Measurements from ENCODE around the gene DEAF1. TPM values are rescaled to one million over a fixed set of nuclear protein-coding genes. Genes with fewer than 3 reads are reported as not detected.
"Not testable (repeated sequence)": the region's sequence is repeated elsewhere in the genome, so short reads cannot be mapped to it uniquely, and the experiment has no call there.

DEAF1 gene
- total RNA-seq, 1 donor from 2014 or later: 25.9 TPM

GRCh38 chr11:653136-653535 lies 41.9 kb downstream of the DEAF1 start:
- DNase-seq (ENCODE audit: low spot score): not testable (repeated sequence)

- DNase-seq (ENCODE audit: low spot score): no peak
Measured at GRCh38 chr11:650482-650881, 44.5 kb downstream of the DEAF1 start.

DNA sequence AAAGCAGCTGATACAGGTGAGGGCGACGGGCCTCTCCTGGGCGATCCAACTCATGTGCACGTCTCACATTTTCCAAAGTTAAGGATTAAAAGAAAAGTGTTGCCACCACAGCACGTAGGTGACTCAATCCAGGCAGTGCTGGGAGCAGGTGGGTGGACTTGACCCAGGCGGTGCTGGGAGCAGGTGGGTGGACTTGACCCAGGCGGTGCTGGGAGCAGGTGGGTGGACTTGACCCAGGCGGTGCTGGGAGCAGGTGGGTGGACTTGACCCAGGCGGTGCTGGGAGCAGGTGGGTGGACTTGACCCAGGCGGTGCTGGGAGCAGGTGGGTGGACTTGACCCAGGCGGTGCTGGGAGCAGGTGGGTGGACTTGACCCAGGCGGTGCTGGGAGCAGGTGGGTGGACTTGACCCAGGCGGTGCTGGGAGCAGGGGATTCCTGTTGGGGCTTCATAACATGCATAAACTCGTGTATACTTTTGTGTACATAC lies 47.3 kb downstream of the DEAF1 start:
- not testable (repeated sequence) for DNase-seq (ENCODE audit: low spot score)

GRCh38 chr11:646214-646613 lies 48.8 kb downstream of the DEAF1 start:
- no peak for DNase-seq (ENCODE audit: low spot score)

DNA sequence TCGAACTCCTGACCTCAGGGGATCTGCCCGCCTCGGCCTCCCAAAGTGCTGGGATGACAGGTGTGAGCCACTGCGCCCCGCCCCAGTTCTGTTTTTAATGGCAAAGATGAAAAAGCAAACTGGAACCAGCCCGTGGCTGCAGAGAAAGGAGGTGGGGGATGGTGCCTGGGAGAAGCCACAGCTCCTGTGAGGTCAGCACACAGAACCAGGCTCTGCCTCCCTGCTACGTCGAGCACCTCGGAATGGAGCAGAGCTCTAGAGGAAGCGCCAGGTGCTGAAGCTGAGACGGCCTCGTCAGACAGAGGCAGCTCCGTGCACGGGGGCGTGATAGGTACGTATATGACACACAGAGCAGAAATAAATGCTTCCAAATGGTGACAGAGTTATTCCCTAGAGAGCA lies 49.5 kb downstream of the DEAF1 start:
- no peak for DNase-seq (ENCODE audit: low spot score)

DNA sequence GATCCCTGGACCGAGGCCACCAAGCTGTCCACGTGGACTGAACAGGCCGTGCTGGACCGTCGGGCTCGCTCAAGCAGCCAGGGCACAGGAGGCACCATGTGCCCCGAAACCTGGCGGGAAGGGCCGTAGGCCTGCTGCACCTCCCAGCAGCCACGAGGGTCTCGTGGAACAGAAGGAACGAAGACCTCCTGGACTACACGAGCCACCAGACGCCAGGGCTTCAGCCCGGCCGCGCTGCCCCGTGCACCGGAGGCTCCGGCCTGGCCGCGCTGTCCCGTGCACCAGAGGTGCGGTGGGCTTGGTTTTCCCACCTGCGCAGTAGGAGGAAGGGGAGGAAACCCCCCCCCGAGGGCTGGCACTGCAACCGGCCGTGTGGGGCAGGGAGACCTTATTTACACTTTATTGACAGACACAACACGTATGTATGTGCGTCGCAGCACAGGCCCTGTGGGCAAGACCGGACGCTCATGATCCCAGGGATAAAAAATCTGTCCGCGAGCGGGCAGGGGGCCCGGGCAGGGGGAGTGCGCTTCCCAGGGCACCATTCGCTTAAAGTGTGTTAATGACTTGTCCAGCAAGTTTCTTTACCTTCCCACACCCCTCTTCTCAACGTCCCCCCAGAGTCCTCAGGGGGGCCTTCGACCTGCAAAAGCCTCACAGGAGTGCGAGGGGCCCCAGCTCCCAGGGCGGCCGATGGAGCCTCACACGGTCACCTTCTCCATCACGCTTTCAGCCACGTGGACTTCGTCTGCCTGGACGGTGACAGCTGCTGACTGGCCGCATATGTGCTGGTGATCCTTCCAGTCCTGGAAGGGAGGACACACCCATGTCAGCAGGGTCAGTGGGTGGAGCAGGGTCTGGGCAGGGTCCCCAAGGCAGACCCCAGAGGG lies 50.9 kb downstream of the DEAF1 start:
- no peak for DNase-seq (ENCODE audit: low spot score)

GRCh38 chr11:643366-643765 lies 51.7 kb downstream of the DEAF1 start:
- DNase-seq (ENCODE audit: low spot score): no peak

- DNase-seq (ENCODE audit: low spot score): no peak
Measured at GRCh38 chr11:641806-642370, 53.1 kb downstream of the DEAF1 start.

DNA sequence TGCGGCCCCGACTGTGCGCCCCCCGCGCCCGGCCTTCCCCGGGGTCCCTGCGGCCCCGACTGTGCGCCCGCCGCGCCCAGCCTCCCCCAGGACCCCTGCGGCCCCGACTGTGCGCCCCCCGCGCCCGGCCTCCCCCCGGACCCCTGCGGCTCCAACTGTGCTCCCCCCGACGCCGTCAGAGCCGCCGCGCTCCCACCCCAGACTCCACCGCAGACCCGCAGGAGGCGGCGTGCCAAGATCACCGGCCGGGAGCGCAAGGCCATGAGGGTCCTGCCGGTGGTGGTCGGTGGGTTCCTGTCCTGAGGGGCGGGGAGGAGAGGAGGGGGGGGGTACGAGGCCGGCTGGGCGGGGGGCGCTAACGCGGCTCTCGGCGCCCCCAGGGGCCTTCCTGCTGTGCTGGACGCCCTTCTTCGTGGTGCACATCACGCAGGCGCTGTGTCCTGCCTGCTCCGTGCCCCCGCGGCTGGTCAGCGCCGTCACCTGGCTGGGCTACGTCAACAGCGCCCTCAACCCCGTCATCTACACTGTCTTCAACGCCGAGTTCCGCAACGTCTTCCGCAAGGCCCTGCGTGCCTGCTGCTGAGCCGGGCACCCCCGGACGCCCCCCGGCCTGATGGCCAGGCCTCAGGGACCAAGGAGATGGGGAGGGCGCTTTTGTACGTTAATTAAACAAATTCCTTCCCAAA lies 54.9 kb downstream of the DEAF1 start:
- DNase-seq (ENCODE audit: low spot score): no peak

DNA sequence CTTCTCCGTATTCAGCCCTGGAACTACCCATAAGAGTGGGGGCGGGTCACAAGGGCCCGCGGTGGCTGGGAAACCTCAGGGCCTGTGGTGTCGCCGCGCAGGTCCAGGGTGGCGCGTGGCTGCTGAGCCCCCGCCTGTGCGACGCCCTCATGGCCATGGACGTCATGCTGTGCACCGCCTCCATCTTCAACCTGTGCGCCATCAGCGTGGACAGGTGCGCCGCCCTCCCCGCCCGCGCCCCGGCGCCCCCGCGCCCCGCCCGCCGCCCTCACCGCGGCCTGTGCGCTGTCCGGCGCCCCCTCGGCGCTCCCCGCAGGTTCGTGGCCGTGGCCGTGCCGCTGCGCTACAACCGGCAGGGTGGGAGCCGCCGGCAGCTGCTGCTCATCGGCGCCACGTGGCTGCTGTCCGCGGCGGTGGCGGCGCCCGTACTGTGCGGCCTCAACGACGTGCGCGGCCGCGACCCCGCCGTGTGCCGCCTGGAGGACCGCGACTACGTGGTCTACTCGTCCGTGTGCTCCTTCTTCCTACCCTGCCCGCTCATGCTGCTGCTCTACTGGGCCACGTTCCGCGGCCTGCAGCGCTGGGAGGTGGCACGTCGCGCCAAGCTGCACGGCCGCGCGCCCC lies 55.6 kb downstream of the DEAF1 start:
- DNase-seq (ENCODE audit: low spot score): no peak

DNA sequence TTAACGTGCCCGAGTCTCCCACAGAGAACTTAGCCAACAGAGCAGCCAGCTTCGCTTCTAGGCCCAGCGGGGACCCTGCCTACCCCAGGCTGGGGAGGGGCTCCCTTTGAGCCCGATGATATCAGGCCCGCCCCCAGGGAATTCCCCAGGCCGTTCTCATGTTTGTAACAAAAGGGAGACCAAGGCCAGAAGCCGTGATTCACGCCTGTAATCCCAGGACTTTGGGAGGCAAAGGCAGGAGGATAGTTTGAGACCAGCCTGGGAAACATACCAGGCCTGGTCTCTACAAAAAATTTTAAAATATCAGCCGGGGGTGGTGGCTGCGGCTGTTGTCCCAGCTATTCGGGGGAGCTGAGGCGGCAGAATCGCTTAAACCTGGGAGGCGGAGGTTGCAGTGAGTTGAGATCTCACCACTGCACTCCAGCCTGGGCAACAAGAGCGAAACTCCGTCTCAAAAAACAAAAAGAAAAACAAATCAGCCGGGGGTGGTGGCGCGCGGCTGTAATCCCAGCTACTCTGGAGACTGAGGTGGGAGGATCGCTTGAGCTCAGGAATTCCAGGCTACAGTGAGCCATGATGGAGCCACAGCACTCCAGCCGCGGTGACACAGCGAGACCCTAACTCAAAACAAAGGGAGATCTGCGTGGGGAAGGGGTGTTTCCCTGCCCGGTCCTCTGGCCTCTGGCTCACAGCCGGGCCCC lies 56.2 kb downstream of the DEAF1 start:
- no peak for DNase-seq (ENCODE audit: low spot score)

- no peak for DNase-seq (ENCODE audit: low spot score)
Measured at GRCh38 chr11:637593-638521, 57.2 kb downstream of the DEAF1 start.

- DNase-seq (ENCODE audit: low spot score): no peak
Measured at GRCh38 chr11:637333-637592, 57.8 kb downstream of the DEAF1 start.

GRCh38 chr11:636511-637332 lies 58.3 kb downstream of the DEAF1 start, which contains the start of gene DRD4:
Gene DRD4 (plus strand): TSS chr11:637269. CDS start chr11:637305, 36 bp downstream.
- DNase-seq (ENCODE audit: low spot score): no peak

- no peak for DNase-seq (ENCODE audit: low spot score)
Measured at GRCh38 chr11:635945-636510, 59.0 kb downstream of the DEAF1 start.

- DNase-seq (ENCODE audit: low spot score): no peak
Measured at GRCh38 chr11:630871-631270, 64.2 kb downstream of the DEAF1 start.

- DNase-seq (ENCODE audit: low spot score): no peak
Measured at GRCh38 chr11:629237-629583, 65.8 kb downstream of the DEAF1 start.

- no peak for DNase-seq (ENCODE audit: low spot score)
Measured at GRCh38 chr11:628056-628455, 67.0 kb downstream of the DEAF1 start.

DNA sequence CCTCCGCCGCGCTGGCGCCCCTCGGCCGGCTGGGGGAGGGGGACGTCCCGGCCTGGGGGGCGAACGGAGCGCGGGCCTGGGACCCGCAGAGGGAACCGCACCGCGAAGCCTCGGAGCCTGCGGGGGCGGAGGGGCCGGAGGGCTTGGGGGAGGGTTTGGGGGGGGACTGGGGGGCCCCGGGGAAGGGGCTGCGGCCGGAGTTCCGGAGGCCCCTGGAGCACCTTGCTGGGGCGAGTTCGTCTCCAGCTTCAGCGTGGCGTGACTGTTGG lies 67.8 kb downstream of the DEAF1 start:
- no peak for DNase-seq (ENCODE audit: low spot score)

Measured in mesenteric fat pad (tissue), 1 donor.